ENCODE data around the gene CCR5.

CCR5 gene

GRCh38 chr3:46422617-46423016, 51.9 kb downstream of the CCR5 start:
- TF ChIP-seq FOXP2 (optimal IDR thresholded peaks at IDR 0.05; ENCODE audit: borderline replicate concordance, extremely low read depth, extremely low read length, insufficient read depth): no peak
- TF ChIP-seq TAF1 (IDR thresholded peaks at IDR 0.05; ENCODE audit: borderline replicate concordance, insufficient read depth, low read length): no peak
- no peak for TF ChIP-seq SIN3A (IDR thresholded peaks at IDR 0.05; ENCODE audit: borderline replicate concordance, insufficient read depth, low read length)
- no peak for TF ChIP-seq REST (IDR thresholded peaks at IDR 0.05; ENCODE audit: insufficient read depth in 1 of 2, low read depth in 2 of 2, low read length in 2 of 2)
- TF ChIP-seq POLR2AphosphoS5 (IDR thresholded peaks at IDR 0.05; ENCODE audit: low read depth, low read length): no peak

GRCh38 chr3:46423588-46423987, 52.8 kb downstream of the CCR5 start:
- no peak for TF ChIP-seq FOXP2 (optimal IDR thresholded peaks at IDR 0.05; ENCODE audit: borderline replicate concordance, extremely low read depth, extremely low read length, insufficient read depth)
- no peak for TF ChIP-seq TAF1 (IDR thresholded peaks at IDR 0.05; ENCODE audit: borderline replicate concordance, insufficient read depth, low read length)
- TF ChIP-seq SIN3A (IDR thresholded peaks at IDR 0.05; ENCODE audit: borderline replicate concordance, insufficient read depth, low read length): no peak
- no peak for TF ChIP-seq POLR2AphosphoS5 (IDR thresholded peaks at IDR 0.05; ENCODE audit: low read depth, low read length)
- TF ChIP-seq REST (IDR thresholded peaks at IDR 0.05; ENCODE audit: insufficient read depth in 1 of 2, low read depth in 2 of 2, low read length in 2 of 2): no peak
